MM.1S (cell line): Measurements from ENCODE around the gene ZNF789.

Experiments used
- EZH2 ChIP-seq: fragments of 300-600 bp; sonication (generic); optimal IDR thresholded peaks from 2 replicates; pipeline ENCODE3; 2017; ENCODE audit warnings: low read depth, mild to moderate bottlenecking, antibody characterized with exemption, low read length, mixed read lengths
- EZH2phosphoT487 ChIP-seq: fragments of 300-600 bp; sonication (generic); IDR thresholded peaks from 2 replicates; pipeline ENCODE4 v1.6.1; 2018; ENCODE audit warnings: antibody characterized with exemption, low read length
- TF ChIP-seq, protein P1 (sequence below): fragments of 300-600 bp; sonication (generic); IDR thresholded peaks from 2 replicates; pipeline ENCODE4 v1.5.1; 2016; ENCODE audit warnings: antibody characterized with exemption, low read length, mixed read lengths

DNA sequence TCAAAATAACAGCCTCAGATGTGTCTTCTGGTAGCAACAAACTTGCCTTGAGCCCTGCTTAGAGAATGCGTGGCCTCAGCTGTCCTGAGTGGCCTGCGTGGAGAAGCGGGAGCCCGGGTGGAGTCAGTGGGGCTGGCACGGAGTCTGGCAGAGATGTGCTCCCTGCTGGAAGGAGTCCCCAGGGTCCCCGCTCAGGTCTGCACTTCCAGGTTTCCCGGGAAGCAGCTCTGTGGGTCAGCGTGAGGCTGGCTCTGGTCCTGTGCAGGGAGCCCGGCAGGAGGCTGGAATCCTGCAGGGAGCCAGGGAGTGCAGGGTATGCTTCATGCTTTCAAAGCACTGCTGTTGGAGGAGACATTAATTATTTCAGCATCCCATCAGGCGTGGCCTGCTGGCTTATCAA is 23.8 kb upstream of the ZNF789 start:
- TF ChIP-seq, protein P1, sequence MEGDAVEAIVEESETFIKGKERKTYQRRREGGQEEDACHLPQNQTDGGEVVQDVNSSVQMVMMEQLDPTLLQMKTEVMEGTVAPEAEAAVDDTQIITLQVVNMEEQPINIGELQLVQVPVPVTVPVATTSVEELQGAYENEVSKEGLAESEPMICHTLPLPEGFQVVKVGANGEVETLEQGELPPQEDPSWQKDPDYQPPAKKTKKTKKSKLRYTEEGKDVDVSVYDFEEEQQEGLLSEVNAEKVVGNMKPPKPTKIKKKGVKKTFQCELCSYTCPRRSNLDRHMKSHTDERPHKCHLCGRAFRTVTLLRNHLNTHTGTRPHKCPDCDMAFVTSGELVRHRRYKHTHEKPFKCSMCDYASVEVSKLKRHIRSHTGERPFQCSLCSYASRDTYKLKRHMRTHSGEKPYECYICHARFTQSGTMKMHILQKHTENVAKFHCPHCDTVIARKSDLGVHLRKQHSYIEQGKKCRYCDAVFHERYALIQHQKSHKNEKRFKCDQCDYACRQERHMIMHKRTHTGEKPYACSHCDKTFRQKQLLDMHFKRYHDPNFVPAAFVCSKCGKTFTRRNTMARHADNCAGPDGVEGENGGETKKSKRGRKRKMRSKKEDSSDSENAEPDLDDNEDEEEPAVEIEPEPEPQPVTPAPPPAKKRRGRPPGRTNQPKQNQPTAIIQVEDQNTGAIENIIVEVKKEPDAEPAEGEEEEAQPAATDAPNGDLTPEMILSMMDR, result no peak
- no peak for TF ChIP-seq EZH2phosphoT487
- TF ChIP-seq EZH2, result no peak
